CD4-positive, alpha-beta T cell treated with Interleukin-15 for 1 hour (primary cell): ENCODE measurements around the gene SLAMF6.
"Not testable (repeated sequence)": the region's sequence is repeated elsewhere in the genome, so short reads cannot be mapped to it uniquely, and the experiment has no call there.

Experiments
- DNase-seq: peaks from one replicate; pipeline ENCODE4 v3.0.0-alpha.2; 2020

Gene SLAMF6

DNA sequence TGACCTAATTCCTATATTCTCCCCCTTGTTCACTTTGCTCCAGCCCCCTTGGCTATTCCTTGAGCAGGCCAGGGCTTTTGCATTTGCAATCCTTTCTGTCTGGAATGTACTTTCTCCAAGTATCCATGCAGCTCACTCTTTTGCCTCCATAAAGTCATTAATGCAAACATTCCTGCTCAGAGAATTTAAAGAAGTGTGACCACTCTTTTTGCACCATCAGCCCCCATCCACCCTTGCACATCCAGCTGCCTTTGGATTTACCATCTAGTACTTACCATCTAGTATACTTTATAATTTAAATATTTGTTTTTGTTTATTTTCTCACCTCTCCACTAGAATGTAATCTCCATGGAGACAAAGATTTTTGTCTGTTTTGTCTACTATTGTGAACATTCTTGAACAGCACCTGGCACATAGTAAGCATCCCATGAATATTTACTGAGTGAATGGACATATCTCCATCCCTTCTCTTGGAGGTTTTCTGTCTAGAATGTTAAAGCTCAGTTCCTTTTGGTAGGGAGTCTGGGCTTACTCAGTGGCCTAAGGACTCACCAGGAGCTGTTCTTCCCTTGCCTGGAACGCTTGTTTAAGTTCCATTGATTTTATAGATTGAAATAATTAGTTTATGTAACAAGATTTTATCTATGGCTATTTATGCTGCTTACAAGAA is 22.6 kb downstream of the SLAMF6 start:
- no peak for DNase-seq

GRCh38 chr1:160499631-160500030 is 23.4 kb downstream of the SLAMF6 start:
- DNase-seq = no peak

- DNase-seq = not testable (repeated sequence)
These were observed 24.6 kb downstream of the SLAMF6 start for GRCh38 chr1:160498301-160499065.

DNA sequence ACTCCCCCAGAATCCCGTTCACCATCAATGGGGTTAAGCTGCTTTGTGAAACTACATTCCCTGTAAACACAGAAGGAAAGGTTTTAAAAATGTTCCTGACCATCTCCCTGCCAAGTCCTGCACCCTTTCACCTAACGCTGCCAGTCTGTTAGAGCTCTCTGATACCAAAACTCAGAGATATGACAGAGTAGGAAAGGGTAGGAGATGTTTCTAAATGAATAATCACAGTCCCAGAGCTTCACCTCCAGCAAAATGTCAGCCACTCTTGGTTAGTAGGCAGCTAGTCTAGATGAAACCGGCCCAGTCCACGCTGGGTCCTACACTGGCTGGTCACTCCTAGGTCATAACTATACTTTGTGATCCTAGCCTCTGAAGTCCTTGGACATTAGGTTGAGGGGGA is 26.7 kb downstream of the SLAMF6 start:
- DNase-seq = no peak

GRCh38 chr1:160494620-160495019 is 28.4 kb downstream of the SLAMF6 start:
- no peak for DNase-seq

GRCh38 chr1:160492617-160493016 is 30.4 kb downstream of the SLAMF6 start:
- no peak for DNase-seq

DNA sequence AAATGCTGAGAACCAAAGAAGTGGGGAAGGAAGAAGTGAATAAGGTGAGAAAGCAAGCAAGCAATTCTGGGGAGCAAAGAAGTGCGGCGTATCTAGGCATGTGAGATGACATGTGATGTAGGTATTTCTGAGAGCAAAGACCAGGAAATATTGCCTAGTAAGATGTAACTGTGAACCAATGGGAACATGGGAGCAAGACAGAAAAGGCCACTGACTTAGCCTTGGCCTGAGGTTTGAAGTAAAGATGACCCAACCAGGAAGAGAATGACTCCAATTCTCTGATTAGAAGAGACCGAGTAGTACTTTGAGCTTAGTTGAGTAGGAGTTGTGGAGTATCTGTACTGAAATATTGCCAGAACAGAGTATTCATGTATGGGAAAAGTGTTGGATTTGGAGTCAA is 31.1 kb downstream of the SLAMF6 start:
- no peak for DNase-seq

DNA sequence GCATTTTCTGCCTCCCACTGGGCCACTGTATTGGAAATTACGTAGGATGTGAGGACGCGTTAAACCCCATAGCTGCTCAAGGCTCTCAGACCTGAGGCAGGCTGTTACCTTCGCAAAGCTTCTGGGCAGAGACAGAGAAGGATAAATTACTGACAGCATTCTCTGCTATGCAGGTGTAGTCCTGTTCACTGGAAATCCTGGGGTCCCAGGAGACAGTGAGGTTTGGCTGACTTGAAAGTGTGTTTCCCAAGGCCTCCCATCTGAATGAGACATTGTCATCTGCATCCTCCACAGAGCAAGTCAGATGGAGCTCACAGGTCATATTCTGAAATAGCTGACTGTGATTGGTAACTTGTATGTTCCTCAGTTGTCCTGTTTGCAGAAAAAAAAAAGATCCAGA is 32.0 kb downstream of the SLAMF6 start:
- no peak for DNase-seq

DNA sequence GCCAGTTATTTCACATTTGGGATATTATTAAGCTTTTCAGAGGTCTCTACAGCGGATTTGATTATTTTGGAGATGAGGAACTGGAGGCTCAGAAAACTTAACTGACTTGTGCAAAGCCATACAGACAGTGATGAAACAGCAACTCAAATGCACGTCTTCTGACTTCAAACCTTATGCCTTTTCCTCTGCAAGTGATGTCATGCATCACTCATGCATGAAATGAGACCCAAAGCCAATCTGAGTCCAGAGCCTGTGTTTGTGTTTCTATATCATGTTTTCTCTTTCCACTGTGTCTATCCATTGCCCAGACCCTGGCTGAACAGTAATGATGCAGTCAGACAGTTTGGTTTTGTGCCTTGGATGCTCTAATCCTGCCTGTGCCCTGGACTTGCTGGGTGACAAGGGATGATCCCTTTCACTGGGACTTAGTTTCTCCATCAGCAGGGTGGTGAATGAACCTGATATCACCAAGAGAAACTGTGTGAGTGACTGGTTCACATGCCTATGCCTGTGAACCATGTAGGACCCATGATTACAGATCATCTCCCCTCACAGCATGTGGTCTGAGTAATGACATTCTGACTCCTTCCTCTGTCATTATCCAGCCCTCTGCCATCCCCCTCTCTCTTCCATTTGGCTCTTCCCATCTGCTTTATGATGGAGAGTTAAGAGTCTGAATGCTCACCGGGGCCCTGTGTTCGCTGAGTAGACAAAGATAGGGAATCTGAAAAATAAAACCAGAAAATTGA is 33.4 kb downstream of the SLAMF6 start:
- peak; percentile 33 for DNase-seq

DNA sequence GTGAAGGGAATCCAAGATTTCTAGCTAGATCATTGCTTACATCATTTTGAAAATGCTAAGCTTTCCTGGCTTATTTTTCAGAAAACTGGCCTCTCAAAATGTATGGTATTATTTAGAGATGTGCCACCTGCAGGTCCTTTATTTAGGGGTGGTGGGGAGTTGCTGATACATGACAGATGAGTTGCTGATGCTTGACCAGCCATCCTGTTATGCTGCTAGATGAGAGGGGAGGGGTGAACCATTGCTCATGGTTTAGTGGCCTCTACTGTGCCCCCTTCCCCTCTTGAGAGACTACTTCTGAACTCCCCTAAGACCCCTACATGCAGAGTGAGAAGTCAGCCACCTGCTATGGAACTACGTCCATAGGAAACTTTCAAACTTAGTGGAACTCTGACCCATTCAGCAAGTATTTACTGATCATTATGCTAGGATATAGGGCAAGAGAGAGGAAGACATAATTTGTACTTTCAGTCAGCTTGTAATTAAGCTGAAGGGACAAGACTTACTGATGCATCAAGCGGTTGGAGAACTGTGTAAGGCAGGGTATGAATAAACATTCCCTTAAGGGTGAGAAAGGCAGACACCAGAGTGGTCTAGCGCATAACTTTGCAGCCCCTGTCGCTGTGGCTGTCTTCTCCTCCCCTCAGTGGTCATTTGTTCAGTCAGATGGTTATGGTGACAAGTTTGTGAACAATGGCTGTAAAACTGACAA is 34.6 kb downstream of the SLAMF6 start:
- peak; percentile 40 for DNase-seq

DNA sequence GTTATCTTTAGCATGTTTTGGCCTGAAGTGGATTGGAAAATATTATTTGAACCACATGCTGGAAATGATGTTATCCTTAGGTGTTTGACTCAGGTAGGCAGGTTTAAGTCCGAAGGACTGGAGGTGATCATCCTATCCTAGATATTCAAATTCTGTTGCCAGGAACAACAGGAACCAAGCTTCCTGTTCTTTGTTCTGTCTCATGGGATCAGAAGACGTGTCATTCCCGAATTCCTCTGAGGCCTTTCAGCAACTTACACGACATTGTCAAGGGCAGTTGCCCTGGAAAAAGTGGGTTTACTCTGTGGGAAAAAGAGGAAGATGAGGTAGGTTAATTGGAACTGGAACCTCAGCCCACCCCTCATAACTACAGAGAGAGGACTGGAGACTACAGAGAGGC is 36.6 kb downstream of the SLAMF6 start:
- no peak for DNase-seq

- no peak for DNase-seq
These were observed 39.4 kb downstream of the SLAMF6 start for GRCh38 chr1:160483505-160484185.

GRCh38 chr1:160481979-160482596 is 41.0 kb downstream of the SLAMF6 start:
- no peak for DNase-seq

DNA sequence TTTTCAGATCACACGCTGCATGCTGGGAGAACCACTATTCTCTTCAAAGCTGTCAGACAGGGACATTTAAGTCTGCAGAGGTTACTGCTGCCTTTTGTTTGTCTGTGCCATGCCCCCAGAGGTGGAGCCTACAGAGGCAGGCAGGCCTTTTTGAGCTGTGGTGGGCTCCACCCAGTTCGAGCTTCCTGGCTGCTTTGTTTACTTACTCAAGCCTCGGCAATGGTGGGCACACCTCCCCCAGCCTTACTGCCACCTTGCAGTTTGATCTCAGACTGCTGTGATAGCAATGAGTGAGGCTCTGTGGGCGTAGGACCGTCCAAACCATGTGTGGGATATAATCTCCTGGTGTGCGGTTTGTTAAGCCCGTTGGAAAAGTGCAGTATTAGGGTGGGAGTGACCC is 42.3 kb downstream of the SLAMF6 start:
- peak; percentile 21 for DNase-seq

DNA sequence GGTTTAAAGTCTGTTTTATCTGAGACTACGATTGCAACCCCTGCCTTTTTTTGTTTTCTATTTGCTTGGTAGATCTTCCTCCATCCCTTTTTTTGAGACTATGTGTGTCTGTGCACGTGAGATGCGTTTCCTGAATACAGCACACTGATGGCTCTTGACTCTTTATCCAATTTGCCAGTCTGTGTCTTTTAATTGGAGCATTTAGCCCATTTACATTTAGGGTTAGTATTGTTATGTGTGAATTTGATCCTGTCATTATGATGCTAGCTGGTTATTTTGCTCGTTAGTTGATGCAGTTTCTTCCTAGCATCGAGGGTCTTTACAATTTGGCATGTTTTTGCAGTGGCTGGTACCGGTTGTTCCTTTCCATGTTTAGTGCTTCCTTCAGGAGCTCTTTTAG is 44.0 kb downstream of the SLAMF6 start:
- not testable (repeated sequence) for DNase-seq

DNA sequence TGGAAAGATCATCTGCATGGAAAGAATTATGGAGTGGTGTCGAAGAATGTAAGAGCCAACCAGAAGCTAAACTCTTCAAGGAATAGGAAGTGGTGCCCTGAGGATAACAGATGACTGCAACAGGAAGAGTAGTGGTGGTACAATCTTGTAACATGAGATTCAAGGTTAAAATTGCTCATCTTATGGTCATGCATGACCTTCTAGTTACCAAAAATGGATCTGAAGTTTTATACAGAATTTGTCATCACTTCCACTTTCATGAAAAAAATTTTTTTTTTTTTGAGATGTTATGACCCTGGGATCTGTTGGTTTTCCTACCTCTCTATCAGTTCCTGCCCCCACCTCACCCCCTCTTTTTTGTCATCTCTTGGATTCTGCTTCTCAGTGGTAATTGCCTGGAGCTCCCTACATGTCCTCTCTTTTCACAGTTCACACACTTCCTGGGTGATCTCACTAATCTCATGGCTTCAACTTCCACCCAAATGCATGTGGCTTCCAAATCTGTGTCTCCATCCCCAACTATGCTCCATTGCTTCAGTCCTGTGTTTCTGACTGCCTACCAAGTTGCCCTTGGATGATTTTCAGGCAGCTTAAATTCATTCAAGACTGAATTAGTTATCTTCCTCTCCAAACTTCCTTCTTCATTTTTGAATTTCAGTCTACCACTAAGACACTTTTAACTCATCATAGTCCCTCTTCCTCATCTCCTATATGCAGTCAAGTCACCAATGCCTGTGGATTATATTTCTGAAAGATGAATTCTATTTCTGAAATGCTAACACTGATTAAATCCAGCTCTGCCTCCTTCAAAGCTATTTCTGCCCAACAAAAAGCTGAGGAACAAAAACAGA is 48.4 kb downstream of the SLAMF6 start:
- DNase-seq = no peak

DNA sequence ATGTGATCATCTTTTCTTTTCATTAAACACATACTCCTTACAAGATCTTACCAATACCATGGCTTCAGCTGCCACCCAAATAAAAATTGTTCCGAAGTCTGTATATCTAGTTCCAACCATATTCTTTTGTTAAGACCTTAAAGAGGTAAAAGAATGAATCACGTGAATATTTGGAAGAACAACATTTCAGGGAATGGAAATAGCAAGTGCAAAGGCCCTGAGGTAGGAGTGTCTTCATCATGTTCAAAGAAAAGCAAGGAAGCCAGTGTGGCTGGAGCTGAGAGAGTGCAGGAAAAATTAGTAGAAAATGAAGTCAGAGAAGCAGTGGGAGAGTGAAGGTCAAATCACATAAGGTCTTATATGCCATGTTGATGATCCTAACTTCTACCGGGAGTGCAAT is 50.9 kb downstream of the SLAMF6 start:
- DNase-seq = no peak

DNA sequence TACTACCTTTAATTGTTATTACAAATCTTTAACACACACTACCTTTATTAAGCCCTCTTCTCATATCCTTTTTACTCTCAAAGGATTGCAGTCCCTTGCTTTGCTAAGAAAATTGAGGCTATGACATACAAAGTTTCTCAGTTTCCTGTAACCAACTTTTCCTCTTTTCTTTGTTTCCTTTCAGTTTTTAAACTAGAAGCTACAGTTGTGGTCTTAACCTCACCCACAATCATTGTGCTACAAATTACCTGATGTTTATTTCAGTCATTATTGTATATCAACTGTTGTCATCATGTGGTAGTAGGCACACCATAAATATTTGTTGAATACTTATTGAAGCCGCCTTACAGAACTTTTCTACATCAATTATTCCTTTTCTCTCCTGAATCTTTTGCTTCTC is 51.8 kb downstream of the SLAMF6 start:
- DNase-seq = no peak

DNA sequence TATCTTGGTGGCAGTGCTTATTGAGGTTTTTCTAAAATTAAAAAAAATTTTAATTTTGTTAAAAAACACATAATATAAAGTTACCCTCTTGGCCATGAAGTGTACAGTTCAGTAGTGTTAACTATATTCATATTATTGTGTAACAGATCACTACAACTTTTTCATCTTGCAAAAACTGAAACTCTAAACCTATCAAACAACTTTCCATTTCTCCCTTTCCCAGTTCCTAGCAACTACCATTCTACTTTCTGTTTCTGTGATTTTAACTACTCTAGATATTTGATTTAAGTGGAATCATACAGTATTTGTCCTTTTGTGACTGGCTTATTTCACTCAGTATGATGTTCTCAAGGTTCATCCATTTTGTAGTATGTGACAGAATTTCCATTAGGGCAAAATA is 55.5 kb downstream of the SLAMF6 start:
- no peak for DNase-seq

- no peak for DNase-seq
These were observed 56.1 kb downstream of the SLAMF6 start for GRCh38 chr1:160466961-160467360.

- DNase-seq = no peak
These were observed 57.9 kb downstream of the SLAMF6 start for GRCh38 chr1:160465123-160465522.
